ENCODE measurements around the gene CDH23. TPM values are rescaled to one million over a fixed set of nuclear protein-coding genes. Genes with fewer than 3 reads are reported as not detected.

CDH23 gene
- total and polyA plus RNA-seq, 2 donors: 3.6 to 9.9 TPM

- no peak overlapping the region for H3K27ac ChIP-seq (ENCODE audit: low read depth)
- no peak for DNase-seq (ENCODE audit: extremely low spot score)
- 88% methylated on average over 18 of the region's 18 CpGs for WGBS
- H3K36me3 ChIP-seq (ENCODE audit: insufficient read depth): no peaks in the 10 kb centered on the region
- no peaks in the 10 kb centered on the region for H3K4me1 ChIP-seq (ENCODE audit: insufficient read depth)
- no peak overlapping the region for H3K4me3 ChIP-seq (ENCODE audit: low read depth, low read length)
Measured at GRCh38 chr10:71784679-71785272, 388.1 kb downstream of the CDH23 start.

- DNase-seq (ENCODE audit: extremely low spot score): no peak
- H3K4me3 ChIP-seq (ENCODE audit: low read depth, low read length): no peak overlapping the region
- H3K27ac ChIP-seq (ENCODE audit: low read depth): no peak overlapping the region
- H3K4me1 ChIP-seq (ENCODE audit: insufficient read depth): no peaks in the 10 kb centered on the region
- 83% methylated on average over 8 of the region's 8 CpGs for WGBS
- H3K36me3 ChIP-seq (ENCODE audit: insufficient read depth): no peaks in the 10 kb centered on the region
Measured at GRCh38 chr10:71788954-71789353, 392.2 kb downstream of the CDH23 start.

DNA sequence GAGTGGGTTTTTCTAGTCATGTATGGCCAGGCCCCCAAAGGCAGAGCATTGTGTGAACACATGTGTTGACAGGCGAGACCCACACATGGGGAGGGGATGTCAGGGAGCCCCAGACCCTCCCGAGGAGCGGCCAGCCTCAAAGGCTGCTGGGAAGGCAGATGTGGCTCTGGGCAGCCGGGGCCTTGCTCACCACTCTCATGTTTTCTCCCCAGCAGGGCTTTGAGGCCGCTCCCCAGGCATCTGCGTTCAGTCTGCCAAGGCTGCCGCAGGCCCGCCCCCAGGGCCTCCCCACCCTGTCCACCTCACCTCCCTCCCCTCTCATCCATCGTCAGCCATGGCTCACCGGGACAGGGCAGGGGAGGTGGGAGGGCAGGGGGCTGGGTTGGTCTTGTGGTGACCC lies 393.2 kb downstream of the CDH23 start:
- no peak for DNase-seq (ENCODE audit: extremely low spot score)
- Histone ChIP-seq H3K27ac (ENCODE audit: low read depth) (no peak overlapping the region), H3K4me1 (ENCODE audit: insufficient read depth) (no peaks in the 10 kb centered on the region), H3K36me3 (ENCODE audit: insufficient read depth) (no peaks in the 10 kb centered on the region), H3K4me3 (ENCODE audit: low read depth, low read length) (no peak overlapping the region)
- WGBS: 65% methylated on average over 10 of the region's 10 CpGs

DNA sequence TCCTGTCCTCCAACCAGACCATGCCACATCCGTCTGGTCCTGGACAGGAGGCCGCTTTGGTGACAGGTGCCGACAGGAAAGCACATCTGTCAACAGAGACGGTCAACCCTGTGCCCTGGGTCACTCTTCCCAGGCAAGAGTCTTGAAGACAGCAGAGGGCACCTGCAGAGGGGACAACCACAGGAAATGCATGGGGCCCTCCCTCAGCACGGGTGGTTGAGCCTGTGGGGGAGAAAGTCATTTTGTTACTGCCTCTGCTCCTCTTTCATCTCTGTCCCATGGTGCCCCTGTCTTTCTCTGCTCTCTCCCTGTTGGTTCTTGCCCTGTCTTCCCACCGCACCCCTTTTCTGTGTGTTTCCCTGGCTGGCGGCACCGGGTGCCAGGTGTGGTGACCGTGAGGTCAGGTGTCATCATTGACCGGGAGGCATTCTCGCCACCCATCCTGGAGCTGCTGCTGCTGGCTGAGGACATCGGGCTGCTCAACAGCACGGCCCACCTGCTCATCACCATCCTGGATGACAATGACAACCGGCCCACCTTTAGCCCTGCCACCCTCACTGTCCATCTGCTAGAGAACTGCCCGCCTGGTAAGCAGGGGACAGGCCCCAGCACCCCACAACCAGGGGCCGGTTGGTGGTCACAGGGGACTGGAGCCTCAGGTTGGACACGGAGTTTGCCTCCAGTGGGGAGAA lies 394.2 kb downstream of the CDH23 start:
- H3K27ac ChIP-seq (ENCODE audit: low read depth): no peak overlapping the region
- H3K4me1 ChIP-seq (ENCODE audit: insufficient read depth): no peaks in the 10 kb centered on the region
- no peak overlapping the region for H3K4me3 ChIP-seq (ENCODE audit: low read depth, low read length)
- no peak for DNase-seq (ENCODE audit: extremely low spot score)
- no peaks in the 10 kb centered on the region for H3K36me3 ChIP-seq (ENCODE audit: insufficient read depth)
- WGBS: 86% methylated on average over 17 of the region's 17 CpGs

DNA sequence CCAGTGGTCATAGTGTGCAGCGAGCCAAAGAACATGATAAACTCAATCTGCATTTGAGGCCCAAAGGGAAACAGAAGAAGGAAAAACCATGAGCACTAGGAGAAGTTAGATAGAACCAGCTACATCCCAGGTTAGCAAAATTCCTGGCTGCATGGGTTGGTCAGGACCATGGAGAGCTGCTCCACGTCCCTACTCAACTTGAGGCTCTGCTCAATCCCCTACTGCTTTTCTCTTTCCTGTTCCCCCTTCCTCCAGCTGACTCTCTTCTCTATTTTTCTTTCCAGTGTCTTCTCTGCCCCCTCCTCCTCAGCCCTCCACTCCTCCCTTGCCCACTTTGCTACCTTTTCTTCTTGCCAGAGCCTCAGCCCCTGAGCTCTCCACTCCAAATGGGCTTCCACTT lies 398.5 kb downstream of the CDH23 start:
- Histone ChIP-seq H3K36me3 (ENCODE audit: insufficient read depth) (no peaks in the 10 kb centered on the region), H3K4me1 (ENCODE audit: insufficient read depth) (no peaks in the 10 kb centered on the region), H3K27ac (ENCODE audit: low read depth) (no peak overlapping the region), H3K4me3 (ENCODE audit: low read depth, low read length) (no peak overlapping the region)
- DNase-seq (ENCODE audit: extremely low spot score): no peak
- 21% methylated on average over 2 of the region's 2 CpGs for WGBS

DNA sequence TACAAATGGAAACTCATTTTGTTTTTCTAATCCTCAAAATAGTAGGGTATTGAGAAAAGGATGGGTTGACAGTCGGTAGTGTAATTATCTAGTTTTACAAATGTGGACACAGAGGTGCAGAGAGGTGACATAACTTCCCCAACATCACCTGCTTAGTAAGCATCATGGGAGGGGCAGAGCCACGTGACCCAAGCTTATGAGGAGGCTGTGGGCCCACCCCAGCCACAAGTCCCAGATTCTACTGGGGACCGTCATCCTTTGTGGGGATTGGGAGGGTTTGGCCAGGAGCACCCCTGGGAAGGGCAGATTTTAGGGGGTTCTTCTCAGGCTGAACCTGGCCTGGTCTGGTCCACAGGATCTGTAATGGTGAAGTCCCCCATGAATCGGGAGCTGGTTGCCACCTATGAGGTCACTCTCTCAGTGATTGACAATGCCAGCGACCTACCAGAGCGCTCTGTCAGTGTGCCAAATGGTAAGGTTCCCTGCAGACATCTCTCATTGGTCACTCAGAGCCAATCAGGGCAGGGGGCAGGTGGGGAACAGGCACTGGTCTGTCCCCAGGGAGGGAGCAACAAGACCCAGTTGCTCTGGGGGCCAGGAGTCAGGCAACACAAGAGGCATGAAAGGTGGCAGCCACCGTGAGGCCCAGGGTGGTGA lies 400.2 kb downstream of the CDH23 start:
- H3K4me1 ChIP-seq (ENCODE audit: insufficient read depth): no peaks in the 10 kb centered on the region
- no peaks in the 10 kb centered on the region for H3K36me3 ChIP-seq (ENCODE audit: insufficient read depth)
- H3K4me3 ChIP-seq (ENCODE audit: low read depth, low read length): no peak overlapping the region
- WGBS: 83% methylated on average over 7 of the region's 7 CpGs
- no peak overlapping the region for H3K27ac ChIP-seq (ENCODE audit: low read depth)
- DNase-seq (ENCODE audit: extremely low spot score): no peak

- WGBS: 73% methylated on average over 10 of the region's 10 CpGs
- no peak for DNase-seq (ENCODE audit: extremely low spot score)
- no peak overlapping the region for H3K27ac ChIP-seq (ENCODE audit: low read depth)
- H3K36me3 ChIP-seq (ENCODE audit: insufficient read depth): no peaks in the 10 kb centered on the region
- no peaks in the 10 kb centered on the region for H3K4me1 ChIP-seq (ENCODE audit: insufficient read depth)
- no peak overlapping the region for H3K4me3 ChIP-seq (ENCODE audit: low read depth, low read length)
Measured at GRCh38 chr10:71797533-71798307, 401.0 kb downstream of the CDH23 start.

- no peak overlapping the region for H3K27ac ChIP-seq (ENCODE audit: low read depth)
- no peaks in the 10 kb centered on the region for H3K4me1 ChIP-seq (ENCODE audit: insufficient read depth)
- WGBS: 80% methylated on average over 6 of the region's 6 CpGs
- no peak for DNase-seq (ENCODE audit: extremely low spot score)
- H3K4me3 ChIP-seq (ENCODE audit: low read depth, low read length): no peak overlapping the region
- no peaks in the 10 kb centered on the region for H3K36me3 ChIP-seq (ENCODE audit: insufficient read depth)
Measured at GRCh38 chr10:71798308-71798624, 401.5 kb downstream of the CDH23 start.

- Histone ChIP-seq H3K4me1 (ENCODE audit: insufficient read depth) (no peaks in the 10 kb centered on the region), H3K4me3 (ENCODE audit: low read depth, low read length) (no peak overlapping the region), H3K36me3 (ENCODE audit: insufficient read depth) (no peaks in the 10 kb centered on the region), H3K27ac (ENCODE audit: low read depth) (no peak overlapping the region)
- 83% methylated on average over 10 of the region's 10 CpGs for WGBS
- DNase-seq (ENCODE audit: extremely low spot score): no peak
Measured at GRCh38 chr10:71799112-71799511, 402.4 kb downstream of the CDH23 start.

- no peak for DNase-seq (ENCODE audit: extremely low spot score)
- Histone ChIP-seq H3K27ac (ENCODE audit: low read depth) (no peak overlapping the region), H3K4me3 (ENCODE audit: low read depth, low read length) (no peak overlapping the region), H3K4me1 (ENCODE audit: insufficient read depth) (no peaks in the 10 kb centered on the region), H3K36me3 (ENCODE audit: insufficient read depth) (no peaks in the 10 kb centered on the region)
- WGBS: 79% methylated on average over 3 of the region's 3 CpGs
Measured at GRCh38 chr10:71799608-71800453, 403.1 kb downstream of the CDH23 start.

DNA sequence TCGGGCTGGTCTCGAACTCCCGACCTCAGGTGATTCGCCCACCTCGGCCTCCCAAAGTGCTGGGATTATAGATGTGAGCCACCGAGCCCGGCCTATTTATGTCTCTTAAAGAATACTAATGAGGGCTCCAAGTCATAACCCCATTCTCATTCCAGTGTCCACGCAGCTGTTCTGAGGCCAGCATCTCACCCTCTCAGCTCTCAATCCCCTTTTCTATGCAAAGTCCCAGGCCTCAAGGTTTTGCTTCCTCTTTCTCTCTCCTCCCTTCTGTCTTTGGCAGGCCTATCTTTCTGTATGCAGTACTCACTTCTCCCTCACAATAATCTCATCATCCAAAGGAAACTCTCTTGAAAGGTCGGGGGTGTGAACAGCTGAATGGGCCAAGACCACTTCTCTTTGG lies 404.6 kb downstream of the CDH23 start:
- no peak for DNase-seq (ENCODE audit: extremely low spot score)
- H3K4me3 ChIP-seq (ENCODE audit: low read depth, low read length): no peak overlapping the region
- 87% methylated on average over 9 of the region's 9 CpGs for WGBS
- no peak overlapping the region for H3K27ac ChIP-seq (ENCODE audit: low read depth)
- H3K36me3 ChIP-seq (ENCODE audit: insufficient read depth): no peaks in the 10 kb centered on the region
- H3K4me1 ChIP-seq (ENCODE audit: insufficient read depth): no peaks in the 10 kb centered on the region

- no peaks in the 10 kb centered on the region for H3K4me1 ChIP-seq (ENCODE audit: insufficient read depth)
- DNase-seq (ENCODE audit: extremely low spot score): no peak
- H3K36me3 ChIP-seq (ENCODE audit: insufficient read depth): no peaks in the 10 kb centered on the region
- no peak overlapping the region for H3K4me3 ChIP-seq (ENCODE audit: low read depth, low read length)
- no peak overlapping the region for H3K27ac ChIP-seq (ENCODE audit: low read depth)
- WGBS: 89% methylated on average over 6 of the region's 6 CpGs
Measured at GRCh38 chr10:71802235-71802634, 405.5 kb downstream of the CDH23 start.

Measured in urinary bladder (tissue), 4 donors.